Activated naive CD8-positive, alpha-beta T cell treated with anti-CD3 and anti-CD28 coated beads, Interleukin-2, amount 50 U/mL, for 24 hours (primary cell): ENCODE data around the gene CANX.

Experiments used
- ATAC-seq: fragments of 150-1000 bp; cut with Tn5 transposase; one replicate; pipeline ENCODE4 v1.10.0; 2021
- DNase-seq: peaks from one replicate; pipeline ENCODE4 v3.0.0; 2021
- H3K27ac Mint-ChIP-seq: one replicate; pipeline ENCODE4 v1.8.0; 2021; ENCODE audit warnings: mild to moderate bottlenecking, mixed read lengths
- H3K27me3 Mint-ChIP-seq: one replicate; pipeline ENCODE4 v1.8.0; 2021; ENCODE audit warnings: mixed read lengths
- H3K36me3 Mint-ChIP-seq: one replicate; pipeline ENCODE4 v1.8.0; 2021; ENCODE audit warnings: low read depth, mixed read lengths
- H3K4me1 Mint-ChIP-seq: one replicate; pipeline ENCODE4 v1.8.0; 2021; ENCODE audit warnings: mixed read lengths
- H3K4me3 Mint-ChIP-seq: one replicate; pipeline ENCODE4 v1.8.0; 2021; ENCODE audit warnings: mild to moderate bottlenecking, moderate library complexity, mixed read lengths
- H3K9me3 Mint-ChIP-seq: one replicate; pipeline ENCODE4 v1.8.0; 2021; ENCODE audit warnings: mixed read lengths

CANX gene

DNA sequence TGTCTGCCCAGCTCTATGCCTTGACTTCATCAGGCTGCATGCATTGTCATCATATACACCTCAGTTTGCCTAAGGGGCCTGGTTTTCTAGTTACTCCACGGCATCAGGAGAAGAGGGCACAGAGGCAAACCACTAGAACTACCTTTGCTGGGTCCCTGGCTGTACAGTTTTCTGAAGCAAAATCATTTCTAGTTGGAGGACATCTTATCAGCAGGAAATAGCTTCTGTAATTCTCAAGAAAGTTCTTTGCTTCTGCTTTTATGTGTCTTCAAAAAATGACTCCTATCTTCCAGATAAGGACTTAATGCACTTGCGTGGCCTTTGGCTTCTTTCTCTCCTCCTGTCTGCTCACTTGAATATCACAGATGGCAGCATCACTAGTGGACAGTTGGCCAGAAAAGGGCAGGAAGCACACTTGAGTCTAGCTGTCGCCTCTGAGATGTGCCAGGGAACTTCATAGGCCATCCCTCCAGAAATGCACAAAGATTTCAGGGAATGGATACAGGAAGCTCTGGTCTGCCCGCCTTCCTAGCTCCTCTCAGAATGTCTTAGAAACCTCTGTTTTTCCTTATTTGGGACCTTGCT lies 72.6 kb downstream of the CANX start:
- Mint-ChIP-seq H3K9me3 (no peaks in the 10 kb centered on the region), H3K27me3 (no peaks in the 10 kb centered on the region), H3K4me1 (peaks cover 3% of the 10 kb centered on the region), H3K4me3 (no peak overlapping the region), H3K27ac (no peak overlapping the region), H3K36me3 (peaks cover 41% of the 10 kb centered on the region)
- DNase-seq (no peak), ATAC-seq (no peak)

DNA sequence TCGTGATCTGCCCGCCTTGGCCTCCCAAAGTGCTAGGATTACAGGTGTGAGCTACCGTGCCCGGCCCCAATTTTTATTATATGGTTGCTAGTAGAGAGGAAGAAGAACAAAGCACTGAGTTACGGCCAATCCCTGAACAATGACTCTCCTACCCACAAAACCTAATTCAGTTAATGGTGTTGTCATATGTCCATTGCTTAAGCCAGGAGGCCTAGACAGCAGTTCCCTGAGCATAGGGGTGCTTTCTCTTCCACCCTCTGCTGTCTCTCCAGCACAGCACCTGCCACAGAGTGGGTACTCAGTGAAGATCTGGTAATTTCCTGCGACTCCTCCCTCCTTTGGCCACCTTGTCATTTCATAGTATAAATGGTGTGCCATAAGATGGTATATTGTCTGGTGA lies 73.6 kb downstream of the CANX start:
- no peaks in the 10 kb centered on the region for H3K4me1 Mint-ChIP-seq
- H3K27me3 Mint-ChIP-seq, result no peaks in the 10 kb centered on the region
- no peaks in the 10 kb centered on the region for H3K9me3 Mint-ChIP-seq
- DNase-seq, result no peak
- no peak for ATAC-seq
- H3K27ac Mint-ChIP-seq, result no peak overlapping the region
- no peak overlapping the region for H3K4me3 Mint-ChIP-seq
- H3K36me3 Mint-ChIP-seq, result peaks cover 34% of the 10 kb centered on the region

DNA sequence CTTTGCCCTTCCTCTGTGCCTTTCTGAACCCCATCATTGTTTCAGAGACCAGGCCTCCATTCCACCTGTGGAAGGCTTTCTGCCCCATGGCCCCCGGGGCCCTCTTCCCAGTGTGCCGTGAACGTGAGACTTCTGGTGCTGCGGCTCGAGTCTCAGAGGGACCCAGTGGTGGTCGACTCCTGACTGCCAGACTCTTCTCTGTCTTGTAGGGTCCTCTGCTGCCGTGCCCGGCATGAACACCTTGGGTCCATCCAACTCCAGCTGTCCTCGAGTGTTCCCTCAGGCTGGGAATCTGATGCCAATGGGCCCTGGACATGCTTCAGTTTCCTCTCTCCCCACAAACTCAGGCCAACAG lies 74.9 kb downstream of the CANX start:
- H3K36me3 Mint-ChIP-seq, result peaks cover 34% of the 10 kb centered on the region
- no peaks in the 10 kb centered on the region for H3K4me1 Mint-ChIP-seq
- H3K4me3 Mint-ChIP-seq, result no peak overlapping the region
- ATAC-seq, result no peak
- no peaks in the 10 kb centered on the region for H3K27me3 Mint-ChIP-seq
- H3K27ac Mint-ChIP-seq, result no peak overlapping the region
- no peak for DNase-seq
- no peaks in the 10 kb centered on the region for H3K9me3 Mint-ChIP-seq

DNA sequence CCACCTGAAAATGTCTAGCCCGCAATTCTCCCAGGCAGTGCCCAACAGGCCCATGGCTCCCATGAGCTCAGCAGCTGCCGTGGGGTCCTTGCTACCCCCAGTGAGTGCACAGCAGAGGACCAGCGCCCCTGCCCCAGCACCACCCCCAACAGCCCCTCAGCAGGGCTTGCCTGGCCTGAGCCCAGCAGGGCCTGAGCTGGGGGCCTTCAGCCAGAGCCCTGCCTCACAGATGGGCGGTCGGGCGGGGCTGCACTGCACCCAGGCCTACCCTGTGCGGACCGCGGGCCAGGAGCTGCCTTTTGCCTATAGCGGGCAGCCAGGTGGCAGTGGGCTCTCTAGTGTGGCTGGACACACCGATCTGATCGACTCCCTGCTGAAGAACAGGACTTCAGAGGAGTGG lies 75.7 kb downstream of the CANX start:
- Mint-ChIP-seq H3K27ac (no peak overlapping the region), H3K4me1 (no peaks in the 10 kb centered on the region), H3K9me3 (no peaks in the 10 kb centered on the region), H3K27me3 (no peaks in the 10 kb centered on the region), H3K4me3 (no peak overlapping the region), H3K36me3 (peaks cover 31% of the 10 kb centered on the region)
- no peak for DNase-seq
- ATAC-seq, result no peak

DNA sequence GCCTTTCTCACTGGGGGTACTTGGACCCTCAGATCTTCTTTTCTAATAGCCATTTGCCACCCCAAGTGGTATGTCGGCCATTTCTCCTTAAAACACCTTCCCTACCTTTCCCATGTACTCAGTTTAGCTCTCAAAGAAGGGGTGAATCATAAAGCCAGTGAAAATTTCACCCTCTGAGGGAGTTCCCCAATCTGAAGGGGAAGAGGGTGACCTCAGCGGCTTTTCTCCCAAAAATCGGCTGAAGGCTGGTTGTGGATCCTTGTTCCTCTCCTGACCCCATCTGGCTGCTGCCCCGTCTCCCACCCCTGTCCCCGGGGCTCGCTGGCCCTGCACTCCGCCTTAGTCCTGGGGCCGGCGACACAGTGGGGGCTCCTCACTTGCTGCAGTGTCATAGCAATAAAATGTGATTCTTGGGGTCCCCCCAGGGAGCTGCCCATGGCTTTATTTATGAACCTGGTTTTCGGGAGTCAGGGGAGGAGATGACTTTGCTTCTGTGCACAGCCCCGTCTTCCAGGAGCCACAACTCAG lies 77.7 kb downstream of the CANX start:
- no peak overlapping the region for H3K27ac Mint-ChIP-seq
- H3K36me3 Mint-ChIP-seq, result peaks cover 18% of the 10 kb centered on the region
- ATAC-seq, result no peak
- H3K4me1 Mint-ChIP-seq, result no peaks in the 10 kb centered on the region
- no peaks in the 10 kb centered on the region for H3K27me3 Mint-ChIP-seq
- H3K4me3 Mint-ChIP-seq, result no peak overlapping the region
- no peak for DNase-seq
- no peaks in the 10 kb centered on the region for H3K9me3 Mint-ChIP-seq

DNA sequence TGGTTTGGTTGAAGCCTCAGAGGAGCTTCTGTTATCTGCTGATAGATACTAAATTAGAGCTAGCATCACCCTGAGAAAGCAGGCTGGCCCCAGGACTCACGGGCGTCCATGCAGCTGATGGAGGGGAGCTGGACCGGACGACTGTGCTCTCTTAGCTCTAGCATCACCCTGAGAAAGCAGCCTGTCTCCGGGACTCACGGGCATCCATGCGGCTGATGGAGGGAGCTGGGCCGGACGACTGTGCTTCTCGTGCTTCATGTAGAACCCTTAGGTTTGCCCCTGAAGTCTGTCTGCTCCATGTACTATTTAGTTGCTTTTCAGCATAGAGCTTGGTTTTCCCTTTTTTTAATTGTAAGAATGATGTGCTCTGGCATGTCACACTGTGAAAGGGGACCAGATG lies 78.7 kb downstream of the CANX start:
- no peak for ATAC-seq
- H3K27ac Mint-ChIP-seq, result no peak overlapping the region
- no peaks in the 10 kb centered on the region for H3K9me3 Mint-ChIP-seq
- no peaks in the 10 kb centered on the region for H3K4me1 Mint-ChIP-seq
- peaks cover 15% of the 10 kb centered on the region for H3K36me3 Mint-ChIP-seq
- no peak for DNase-seq
- no peak overlapping the region for H3K4me3 Mint-ChIP-seq
- no peaks in the 10 kb centered on the region for H3K27me3 Mint-ChIP-seq

DNA sequence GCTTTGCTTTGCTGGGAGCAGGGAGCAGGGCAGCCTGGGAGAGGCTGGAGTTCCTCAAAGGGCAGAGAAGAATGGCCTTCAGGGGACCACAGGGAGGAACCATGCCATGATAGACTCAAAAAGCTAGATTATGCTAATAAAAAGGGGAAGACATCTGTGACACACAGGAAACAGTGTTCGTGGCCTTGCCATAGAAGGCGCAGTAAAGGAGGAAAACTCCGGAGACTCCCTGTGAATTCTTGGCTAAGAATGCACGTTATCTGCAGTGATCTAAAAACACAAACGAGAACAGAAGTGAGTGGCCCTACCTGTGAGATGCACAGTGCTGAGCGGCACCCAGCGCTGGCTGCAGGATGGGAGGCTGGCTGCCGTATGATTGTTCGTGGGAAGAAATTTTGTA lies 79.1 kb downstream of the CANX start:
- no peak for ATAC-seq
- H3K9me3 Mint-ChIP-seq, result no peaks in the 10 kb centered on the region
- no peak for DNase-seq
- H3K27ac Mint-ChIP-seq, result peak overlapping the region; percentile 62
- H3K4me1 Mint-ChIP-seq, result no peaks in the 10 kb centered on the region
- no peak overlapping the region for H3K4me3 Mint-ChIP-seq
- no peaks in the 10 kb centered on the region for H3K27me3 Mint-ChIP-seq
- peaks cover 12% of the 10 kb centered on the region for H3K36me3 Mint-ChIP-seq

DNA sequence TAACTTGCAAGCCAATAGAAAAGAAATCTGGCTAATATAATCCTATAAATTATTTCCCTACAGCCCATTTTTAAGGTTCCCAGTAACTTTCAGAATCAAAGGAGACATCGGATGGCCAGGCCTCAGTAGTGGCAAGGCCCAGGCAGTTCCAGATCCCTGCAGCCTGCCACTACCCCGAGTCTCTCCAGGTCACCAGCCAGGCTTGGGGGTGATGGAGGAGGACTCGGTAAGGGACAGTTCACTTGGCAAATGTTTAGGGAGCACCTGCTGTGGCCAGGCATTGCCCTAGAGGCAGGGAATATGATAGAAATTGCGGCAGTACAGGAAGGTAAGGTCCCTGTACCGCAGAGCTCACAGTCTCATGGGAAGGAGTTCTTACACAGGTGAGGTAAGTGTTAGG lies 79.8 kb downstream of the CANX start:
- no peak for ATAC-seq
- no peak for DNase-seq
- Mint-ChIP-seq H3K4me3 (no peak overlapping the region), H3K27me3 (no peaks in the 10 kb centered on the region), H3K36me3 (peaks cover 8% of the 10 kb centered on the region), H3K9me3 (no peaks in the 10 kb centered on the region), H3K27ac (no peak overlapping the region), H3K4me1 (no peaks in the 10 kb centered on the region)

DNA sequence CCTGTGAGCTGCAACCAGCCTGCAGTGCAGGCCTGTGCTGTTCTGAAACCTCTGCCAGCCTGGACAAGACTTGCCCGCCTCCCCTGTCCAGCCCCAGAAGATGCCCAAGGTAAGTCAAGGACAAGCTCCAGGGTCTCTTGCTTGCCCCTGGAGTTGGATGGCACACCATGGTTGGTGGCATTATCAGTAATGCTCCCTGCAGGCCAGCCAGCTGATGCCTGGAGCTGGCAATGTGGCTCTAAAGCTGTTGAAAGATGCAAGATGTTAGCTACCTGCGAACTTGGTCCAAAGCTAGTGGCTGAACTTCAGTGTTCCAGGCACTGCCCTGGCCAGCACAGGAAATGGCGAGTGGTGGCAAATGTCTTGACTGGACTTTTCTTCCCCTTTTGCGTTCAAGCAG lies 81.1 kb downstream of the CANX start:
- Mint-ChIP-seq H3K36me3 (peaks cover 5% of the 10 kb centered on the region), H3K27ac (no peak overlapping the region), H3K4me3 (no peak overlapping the region)

DNA sequence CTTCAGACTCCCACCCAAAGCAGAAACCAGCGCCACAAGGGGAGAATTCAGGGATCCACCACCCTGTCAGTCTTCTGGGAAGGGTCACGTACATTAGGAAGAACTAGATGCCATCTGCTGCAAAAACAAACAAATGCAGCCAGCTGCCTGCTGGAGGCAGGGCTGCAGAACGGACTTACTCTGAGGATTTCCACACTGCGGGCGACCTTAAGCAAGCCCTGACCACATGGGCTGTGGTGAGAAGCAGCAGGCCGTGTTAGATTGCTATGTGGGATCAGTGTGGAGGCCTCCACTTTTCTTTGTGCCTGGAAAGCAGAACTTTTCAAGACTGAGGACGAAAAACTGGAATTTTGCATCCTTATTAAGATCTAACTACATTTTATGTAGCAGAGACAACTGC lies 81.6 kb downstream of the CANX start:
- no peaks in the 10 kb centered on the region for H3K27me3 Mint-ChIP-seq
- ATAC-seq (no peak), DNase-seq (no peak)
- peaks cover 5% of the 10 kb centered on the region for H3K36me3 Mint-ChIP-seq
- no peaks in the 10 kb centered on the region for H3K9me3 Mint-ChIP-seq
- H3K27ac Mint-ChIP-seq, result no peak overlapping the region
- no peak overlapping the region for H3K4me3 Mint-ChIP-seq
- H3K4me1 Mint-ChIP-seq, result no peaks in the 10 kb centered on the region

More for the DNA sequence above, 81.1 kb downstream of the CANX start:
- H3K27me3 Mint-ChIP-seq, result no peaks in the 10 kb centered on the region
- DNase-seq (no peak), ATAC-seq (no peak)
- H3K4me1 Mint-ChIP-seq, result no peaks in the 10 kb centered on the region
- no peaks in the 10 kb centered on the region for H3K9me3 Mint-ChIP-seq
